ENCODE data around the gene LCE1B.

Gene LCE1B

GRCh38 chr1:152861374-152861773 is 49.6 kb downstream of the LCE1B start:
- H3K36me3 ChIP-seq (ENCODE audit: insufficient read depth, low read length) = no peaks in the 10 kb centered on the region
- H3K4me1 ChIP-seq (ENCODE audit: control insufficient read depth, insufficient read depth, low read length) = no peaks in the 10 kb centered on the region
- no peaks in the 10 kb centered on the region for H3K27me3 ChIP-seq (ENCODE audit: control insufficient read depth, insufficient read depth, low read length)
- H3K9me3 ChIP-seq (replicated peaks; ENCODE audit: low read length) = no peaks in the 10 kb centered on the region
- no peak overlapping the region for H3K4me2 ChIP-seq (ENCODE audit: low read length)
- no peak overlapping the region for H3K9ac ChIP-seq (ENCODE audit: low read depth, low read length)
- no peak overlapping the region for H3K4me3 ChIP-seq (ENCODE audit: low read length)

All from skeletal muscle satellite cell (primary cell).